Fibroblast of mammary gland (primary cell): ENCODE measurements around the gene QPRT.
A peak's percentile ranks its signal among the peaks of the same experiment; 100 is the strongest.

Experiments
- DNase-seq: peaks from one replicate; pipeline ENCODE4 v3.0.0-alpha.2; 2010; ENCODE audit warnings: low read depth
- H3K4me3 ChIP-seq: 2 replicates; pipeline ENCODE4 v1.5.1; 2011; ENCODE audit warnings: low read depth, mild to moderate bottlenecking, low read length, moderate library complexity; ENCODE audit not compliant: control insufficient read depth
- TF ChIP-seq, protein P1 (sequence below): conservative IDR thresholded peaks from 2 replicates; pipeline ENCODE4 v1.5.1; 2011; ENCODE audit warnings: low read depth, low read length, inconsistent platforms; ENCODE audit not compliant: control insufficient read depth, insufficient read depth

The QPRT gene

DNA sequence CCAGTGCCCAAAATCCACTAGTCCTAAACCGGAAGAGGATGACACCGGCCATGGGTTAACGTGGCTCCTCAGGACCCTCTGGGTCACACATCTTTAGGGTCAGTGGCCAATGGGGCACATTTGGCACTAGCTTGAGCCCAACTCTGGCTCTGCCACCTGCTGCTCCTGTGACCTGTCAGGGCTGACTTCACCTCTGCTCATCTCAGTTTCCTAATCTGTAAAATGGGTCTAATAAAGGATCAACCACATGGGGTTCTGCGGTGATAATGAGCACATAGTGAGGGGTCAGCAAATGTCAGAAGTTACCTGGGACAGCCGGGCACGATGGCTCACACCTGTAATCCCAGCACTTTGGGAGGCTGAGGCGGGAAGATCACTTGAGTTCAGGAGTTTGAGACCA is 18.4 kb downstream of the QPRT start:
- TF ChIP-seq, protein P1, sequence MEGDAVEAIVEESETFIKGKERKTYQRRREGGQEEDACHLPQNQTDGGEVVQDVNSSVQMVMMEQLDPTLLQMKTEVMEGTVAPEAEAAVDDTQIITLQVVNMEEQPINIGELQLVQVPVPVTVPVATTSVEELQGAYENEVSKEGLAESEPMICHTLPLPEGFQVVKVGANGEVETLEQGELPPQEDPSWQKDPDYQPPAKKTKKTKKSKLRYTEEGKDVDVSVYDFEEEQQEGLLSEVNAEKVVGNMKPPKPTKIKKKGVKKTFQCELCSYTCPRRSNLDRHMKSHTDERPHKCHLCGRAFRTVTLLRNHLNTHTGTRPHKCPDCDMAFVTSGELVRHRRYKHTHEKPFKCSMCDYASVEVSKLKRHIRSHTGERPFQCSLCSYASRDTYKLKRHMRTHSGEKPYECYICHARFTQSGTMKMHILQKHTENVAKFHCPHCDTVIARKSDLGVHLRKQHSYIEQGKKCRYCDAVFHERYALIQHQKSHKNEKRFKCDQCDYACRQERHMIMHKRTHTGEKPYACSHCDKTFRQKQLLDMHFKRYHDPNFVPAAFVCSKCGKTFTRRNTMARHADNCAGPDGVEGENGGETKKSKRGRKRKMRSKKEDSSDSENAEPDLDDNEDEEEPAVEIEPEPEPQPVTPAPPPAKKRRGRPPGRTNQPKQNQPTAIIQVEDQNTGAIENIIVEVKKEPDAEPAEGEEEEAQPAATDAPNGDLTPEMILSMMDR = no peak

DNA sequence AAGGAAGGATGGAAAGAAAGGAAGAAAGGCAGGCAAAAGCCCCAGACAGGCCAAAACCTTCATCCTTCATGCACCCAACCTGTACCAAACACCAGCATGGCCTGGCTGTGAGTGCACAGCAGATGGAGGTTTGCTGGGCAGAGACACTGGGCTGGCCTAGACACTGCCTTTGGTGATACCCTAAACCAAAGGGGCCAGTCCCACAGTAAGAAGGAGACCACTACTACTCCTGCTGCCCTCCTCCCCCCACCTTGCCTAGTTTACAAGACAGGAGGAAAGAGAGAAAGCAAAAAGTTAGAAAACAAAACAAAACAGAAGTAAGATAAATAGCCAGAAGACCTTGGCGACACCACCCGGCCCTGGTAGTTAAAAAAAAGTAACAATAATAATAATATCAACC is 19.1 kb downstream of the QPRT start:
- H3K4me3 ChIP-seq = no peak overlapping the region
- TF ChIP-seq, protein P1 = no peak
- DNase-seq = no peak

More for the DNA sequence above, 18.4 kb downstream of the QPRT start:
- no peak for DNase-seq
- H3K4me3 ChIP-seq = no peak overlapping the region

DNA sequence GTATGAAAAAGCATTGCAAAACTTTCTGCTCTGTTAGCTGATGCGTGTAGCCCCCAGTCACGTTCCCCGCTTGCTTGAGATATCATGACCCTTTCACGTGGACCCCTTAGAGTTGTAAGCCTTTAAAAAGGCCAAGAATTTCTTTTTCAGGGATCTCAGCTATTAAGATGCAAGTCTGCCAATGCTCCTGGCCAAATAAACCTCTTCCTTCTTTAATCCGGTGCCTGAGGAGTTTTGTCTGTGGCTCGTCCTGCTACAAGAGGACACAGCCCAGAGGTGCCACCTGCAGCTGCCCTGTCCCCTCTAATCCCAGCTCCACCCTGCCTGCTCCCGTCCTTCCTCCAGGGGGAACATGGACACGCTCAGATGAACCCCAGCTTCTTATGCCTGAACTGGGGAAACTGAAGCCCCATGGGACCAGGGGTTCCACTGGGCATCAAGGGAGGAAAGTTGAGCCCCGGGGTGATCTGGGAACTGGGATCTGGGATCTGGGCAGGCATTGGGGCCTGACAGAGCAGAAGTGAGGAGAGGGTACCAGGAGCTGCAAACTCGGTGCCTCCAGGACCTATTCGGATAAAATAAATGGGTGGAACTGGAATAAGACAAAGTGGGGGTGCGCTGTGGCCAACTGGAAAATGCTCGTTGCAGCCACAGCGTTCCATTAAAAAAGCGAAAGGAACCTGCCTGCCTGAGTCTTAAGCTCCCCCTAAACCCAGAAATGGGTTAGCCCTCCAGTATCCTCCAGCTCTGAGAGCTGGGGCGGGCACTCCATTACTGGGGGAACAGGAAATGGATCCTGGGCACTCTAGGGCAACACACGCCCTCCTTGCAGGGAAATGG is 19.7 kb downstream of the QPRT start:
- TF ChIP-seq, protein P1 = no peak
- no peak for DNase-seq
- no peak overlapping the region for H3K4me3 ChIP-seq

DNA sequence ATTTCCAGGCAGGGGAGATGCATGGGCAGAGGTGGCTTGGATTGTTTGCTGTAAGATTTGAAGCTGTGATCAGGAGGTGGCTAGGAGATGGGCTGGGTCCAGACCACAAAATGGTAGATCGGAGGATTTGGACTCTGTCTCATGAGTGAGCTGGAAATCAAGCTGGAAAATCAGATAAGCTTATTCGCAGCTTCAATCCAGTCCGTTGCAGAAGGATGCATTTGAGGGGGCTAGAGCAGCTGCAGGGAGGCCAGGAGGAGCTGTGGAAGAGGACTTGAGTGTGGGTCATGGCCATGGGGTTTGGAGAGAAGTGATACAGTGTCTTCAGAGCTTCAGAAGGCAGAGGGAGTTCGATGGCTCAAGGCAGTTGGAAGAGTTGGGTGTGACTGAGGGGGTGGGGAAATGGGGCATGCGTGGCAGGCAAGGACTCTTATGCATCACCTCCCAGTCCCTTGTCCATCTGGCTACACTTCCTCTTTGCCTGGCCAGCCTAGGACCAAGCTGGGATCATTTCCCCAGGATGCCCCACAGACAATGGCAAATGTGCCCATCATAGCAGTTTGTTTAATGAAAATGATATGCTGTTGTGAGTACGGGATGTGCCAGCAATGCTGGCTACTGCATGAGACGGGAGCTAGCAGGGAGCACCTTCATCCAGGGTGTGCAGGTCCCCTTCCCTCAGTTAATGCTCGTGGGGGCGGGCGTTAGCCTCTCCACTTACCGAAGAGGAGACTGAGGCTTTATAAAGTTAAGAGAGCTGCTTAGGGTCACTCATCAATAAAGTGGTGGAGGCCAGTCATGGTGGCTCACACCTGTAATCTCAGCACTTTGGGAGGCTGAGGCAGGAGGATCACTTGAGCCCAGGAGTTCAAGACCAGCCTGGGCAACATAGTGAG is 20.6 kb downstream of the QPRT start:
- DNase-seq = peak; percentile 5
- H3K4me3 ChIP-seq = no peak overlapping the region
- TF ChIP-seq, protein P1 = no peak

DNA sequence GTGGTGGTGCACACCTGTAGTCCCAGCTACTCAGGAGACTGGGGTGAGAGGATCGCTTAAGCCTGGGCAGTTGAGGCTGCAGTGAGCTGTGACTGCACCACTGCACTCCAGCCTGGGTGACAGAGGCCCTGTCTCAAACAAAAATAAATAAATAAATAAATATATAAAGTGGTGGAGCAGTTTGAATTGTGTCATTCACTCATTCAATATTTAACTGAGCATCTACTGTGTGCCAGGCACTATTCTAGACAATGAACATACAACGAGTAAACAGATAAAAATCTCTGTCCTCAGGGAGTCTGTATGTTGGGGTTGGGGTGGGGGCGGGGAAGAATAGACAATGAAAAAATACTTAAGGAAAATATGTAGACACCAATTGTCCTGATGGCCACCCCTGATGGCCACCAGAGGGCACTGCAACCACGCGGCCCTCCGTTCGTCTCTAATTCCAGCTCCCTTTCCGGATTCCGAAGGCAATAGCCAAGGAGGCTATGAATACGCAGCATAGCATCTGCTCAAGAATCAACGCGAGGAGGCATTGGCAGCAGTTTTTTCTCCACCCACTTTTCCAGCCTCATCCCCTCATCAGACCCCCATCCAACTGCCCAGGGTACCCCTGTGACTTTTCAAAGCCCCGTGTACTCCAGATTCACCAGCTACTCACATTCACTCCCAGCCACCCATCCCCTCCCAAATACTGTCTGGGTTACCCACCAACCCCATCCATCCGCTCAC is 21.4 kb downstream of the QPRT start:
- no peak overlapping the region for H3K4me3 ChIP-seq
- TF ChIP-seq, protein P1 = peak; percentile 90
- peak; percentile 89 for DNase-seq

DNA sequence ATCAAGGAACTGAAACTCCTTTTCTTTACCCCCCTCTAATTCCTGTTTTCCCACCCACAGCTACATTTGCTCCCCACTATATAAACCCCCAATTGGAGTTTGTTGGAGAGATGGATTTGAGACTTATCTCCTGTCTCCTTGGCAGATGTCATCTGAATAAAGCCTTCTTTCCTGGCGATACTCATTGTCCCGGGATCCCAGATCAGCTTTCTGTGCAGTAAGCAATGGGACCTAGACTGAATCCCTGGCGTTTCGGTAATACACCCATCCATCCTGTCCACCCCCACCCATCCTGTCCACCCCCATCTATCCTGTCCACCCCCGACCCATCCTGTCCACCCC is 22.2 kb downstream of the QPRT start:
- no peak overlapping the region for H3K4me3 ChIP-seq
- TF ChIP-seq, protein P1 = no peak
- no peak for DNase-seq
